SIG-M5 (cell line): Measurements from ENCODE around the gene RPS6KA4.

Source experiments
- DNase-seq: peaks from one replicate; lab custom pipeline; 2025; lab: John Stamatoyannopoulos, UW

Gene RPS6KA4

GRCh38 chr11:64366751-64367150 lies 7.8 kb downstream of the RPS6KA4 start:
- DNase-seq = no peak

- no peak for DNase-seq
Measured at GRCh38 chr11:64367931-64368672, 9.1 kb downstream of the RPS6KA4 start.

- DNase-seq = no peak
Measured at GRCh38 chr11:64368673-64369074, 9.7 kb downstream of the RPS6KA4 start.

- no peak for DNase-seq
Measured at GRCh38 chr11:64369440-64370421, 10.8 kb downstream of the RPS6KA4 start.

- DNase-seq = no peak
Measured at GRCh38 chr11:64371201-64371600, 12.2 kb downstream of the RPS6KA4 start.

- DNase-seq = no peak
Measured at GRCh38 chr11:64372021-64372420, 13.1 kb downstream of the RPS6KA4 start.

GRCh38 chr11:64372802-64373597 lies 14.0 kb downstream of the RPS6KA4 start:
- no peak for DNase-seq

GRCh38 chr11:64373598-64373974 lies 14.6 kb downstream of the RPS6KA4 start:
- no peak for DNase-seq

GRCh38 chr11:64376071-64376470 lies 17.1 kb downstream of the RPS6KA4 start:
- no peak for DNase-seq

GRCh38 chr11:64378335-64378880 lies 19.4 kb downstream of the RPS6KA4 start:
- DNase-seq = no peak

- DNase-seq = no peak
Measured at GRCh38 chr11:64379160-64379559, 20.2 kb downstream of the RPS6KA4 start.

- DNase-seq = no peak
Measured at GRCh38 chr11:64379817-64380709, 21.1 kb downstream of the RPS6KA4 start.

GRCh38 chr11:64381350-64381749 lies 22.4 kb downstream of the RPS6KA4 start:
- no peak for DNase-seq

- DNase-seq = no peak
Measured at GRCh38 chr11:64382047-64382446, 23.1 kb downstream of the RPS6KA4 start.

- DNase-seq = no peak
Measured at GRCh38 chr11:64382586-64382985, 23.6 kb downstream of the RPS6KA4 start.

GRCh38 chr11:64383580-64383979 lies 24.6 kb downstream of the RPS6KA4 start:
- no peak for DNase-seq

- no peak for DNase-seq
Measured at GRCh38 chr11:64384028-64384737, 25.2 kb downstream of the RPS6KA4 start.

GRCh38 chr11:64384981-64385944 lies 26.3 kb downstream of the RPS6KA4 start:
- DNase-seq = no peak
